Activated T-helper 2 cell treated with anti-CD3 and anti-CD28 coated beads, Interferon-gamma antibody, Interleukin-2, Interleukin-4, amounts not matched to agents 10 μg/mL and 5 μg/mL and 100 μg/mL, durations not matched to agents 14 hours and 24 hours and 36 hours (primary cell): Measurements from ENCODE around the gene TMEM183A. TPM values are rescaled to one million over a fixed set of nuclear protein-coding genes. Genes with fewer than 3 reads are reported as not detected.

Experiments used
- DNase-seq: peaks from one replicate; pipeline ENCODE4 v3.0.0; 2021; ENCODE audit warnings: low spot score
- H3K27ac Mint-ChIP-seq: one replicate; pipeline ENCODE4 v1.8.0; 2021; ENCODE audit warnings: mixed read lengths
- H3K27me3 Mint-ChIP-seq: one replicate; pipeline ENCODE4 v1.8.0; 2021; ENCODE audit warnings: low read depth, mixed read lengths
- H3K36me3 Mint-ChIP-seq: one replicate; pipeline ENCODE4 v1.8.0; 2021; ENCODE audit warnings: low read depth, mixed read lengths
- H3K4me1 Mint-ChIP-seq: one replicate; pipeline ENCODE4 v1.8.0; 2021; ENCODE audit warnings: low read depth, mixed read lengths
- H3K4me3 Mint-ChIP-seq: one replicate; pipeline ENCODE4 v1.8.0; 2021; ENCODE audit warnings: low read depth, mild to moderate bottlenecking, moderate library complexity, mixed read lengths
- H3K9me3 Mint-ChIP-seq: one replicate; pipeline ENCODE4 v1.8.0; 2021; ENCODE audit warnings: mixed read lengths
- intact Hi-C: fragments of 100-400 bp; cut with micrococcal nuclease; formaldehyde crosslinking; loops from one replicate; pipeline ENCODE4 v1.15.1; 2023
- total RNA-seq: library from RNA; stranded (reverse); gene quantifications from 2 replicates; pipeline ENCODE4 v1.2.3, GENCODE V29; 2022

TMEM183A gene
- total RNA-seq, 1 donor from 2014 or later, result 75.8 TPM

DNA sequence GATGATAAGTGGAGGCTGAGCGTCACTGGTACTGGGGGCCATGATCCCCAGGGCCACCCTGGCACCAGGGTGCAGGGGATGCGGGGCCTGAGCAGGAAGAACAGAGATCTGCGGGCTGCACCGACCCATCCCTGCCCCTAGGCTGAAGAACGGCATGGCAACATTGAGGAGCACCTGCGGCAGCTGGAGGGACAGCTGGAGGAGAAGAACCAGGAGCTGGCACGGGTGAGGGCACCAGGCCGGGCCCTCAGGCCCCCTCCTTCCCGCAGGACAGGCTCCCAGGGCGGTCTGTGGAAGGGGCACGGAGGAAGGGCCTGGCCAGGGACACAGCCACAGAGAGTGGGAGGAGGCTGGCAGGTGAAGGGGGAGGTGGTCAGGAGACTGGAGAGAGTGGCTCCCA is 40.9 kb downstream of the TMEM183A start:
- H3K4me1 Mint-ChIP-seq, result peaks cover 2% of the 10 kb centered on the region
- intact Hi-C loops, result no loop called here

DNA sequence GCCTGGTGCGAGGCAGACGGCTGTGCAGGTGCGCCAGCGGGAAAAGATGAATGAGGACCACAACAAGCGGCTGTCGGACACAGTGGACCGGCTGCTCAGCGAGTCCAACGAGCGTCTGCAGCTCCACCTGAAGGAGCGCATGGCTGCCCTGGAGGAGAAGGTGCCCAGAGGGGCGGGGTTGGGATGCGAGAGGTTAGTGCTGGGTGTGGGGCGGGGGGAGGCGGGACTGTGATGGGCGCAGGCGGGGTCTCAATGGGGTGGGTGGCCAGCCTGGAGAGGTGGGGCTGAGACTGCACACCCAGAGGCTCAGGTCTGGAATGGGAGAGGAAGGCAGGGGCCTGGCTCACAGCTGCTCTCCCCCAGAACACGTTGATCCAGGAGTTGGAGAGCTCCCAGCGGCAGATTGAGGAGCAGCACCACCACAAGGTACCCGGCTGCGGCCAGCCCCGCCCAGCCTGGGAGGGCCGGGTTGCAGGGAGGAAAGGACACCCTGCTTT is 41.4 kb downstream of the TMEM183A start:
- Mint-ChIP-seq H3K27me3 (no peaks in the 10 kb centered on the region), H3K9me3 (no peaks in the 10 kb centered on the region), H3K27ac (no peak overlapping the region), H3K4me3 (no peak overlapping the region), H3K4me1 (peaks cover 2% of the 10 kb centered on the region), H3K36me3 (peaks cover 4% of the 10 kb centered on the region)
- no peak for DNase-seq
- intact Hi-C loops, result no loop called here

More for the DNA sequence above, 40.9 kb downstream of the TMEM183A start:
- no peak overlapping the region for H3K27ac Mint-ChIP-seq
- no peaks in the 10 kb centered on the region for H3K27me3 Mint-ChIP-seq
- no peaks in the 10 kb centered on the region for H3K9me3 Mint-ChIP-seq
- DNase-seq, result no peak
- H3K36me3 Mint-ChIP-seq, result peaks cover 8% of the 10 kb centered on the region
- no peak overlapping the region for H3K4me3 Mint-ChIP-seq

DNA sequence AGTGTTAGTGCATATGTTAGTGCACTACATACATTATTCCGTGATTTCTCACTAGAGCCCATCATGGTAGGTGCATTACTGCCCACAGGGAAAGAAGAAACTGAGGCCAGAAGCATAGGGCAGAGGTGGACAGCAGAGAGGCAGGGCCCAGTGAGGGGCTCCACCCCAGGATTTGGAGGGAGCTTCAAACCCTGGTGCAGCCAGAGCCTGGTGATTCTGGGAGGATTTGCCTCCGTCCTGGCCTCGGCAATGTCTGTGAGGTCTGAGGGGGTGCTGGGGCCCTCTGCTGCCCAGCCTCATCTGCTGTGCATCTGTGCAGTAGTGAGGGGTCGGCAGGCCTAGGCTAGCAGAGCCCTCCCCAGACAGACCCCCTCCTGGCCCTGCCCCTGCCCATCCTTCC is 41.9 kb downstream of the TMEM183A start:
- no peaks in the 10 kb centered on the region for H3K9me3 Mint-ChIP-seq
- intact Hi-C loops, result no loop called here
- no peaks in the 10 kb centered on the region for H3K27me3 Mint-ChIP-seq
- no peak for DNase-seq
- peaks cover 2% of the 10 kb centered on the region for H3K4me1 Mint-ChIP-seq
- H3K36me3 Mint-ChIP-seq, result peaks cover 4% of the 10 kb centered on the region
- H3K4me3 Mint-ChIP-seq, result no peak overlapping the region
- H3K27ac Mint-ChIP-seq, result no peak overlapping the region

DNA sequence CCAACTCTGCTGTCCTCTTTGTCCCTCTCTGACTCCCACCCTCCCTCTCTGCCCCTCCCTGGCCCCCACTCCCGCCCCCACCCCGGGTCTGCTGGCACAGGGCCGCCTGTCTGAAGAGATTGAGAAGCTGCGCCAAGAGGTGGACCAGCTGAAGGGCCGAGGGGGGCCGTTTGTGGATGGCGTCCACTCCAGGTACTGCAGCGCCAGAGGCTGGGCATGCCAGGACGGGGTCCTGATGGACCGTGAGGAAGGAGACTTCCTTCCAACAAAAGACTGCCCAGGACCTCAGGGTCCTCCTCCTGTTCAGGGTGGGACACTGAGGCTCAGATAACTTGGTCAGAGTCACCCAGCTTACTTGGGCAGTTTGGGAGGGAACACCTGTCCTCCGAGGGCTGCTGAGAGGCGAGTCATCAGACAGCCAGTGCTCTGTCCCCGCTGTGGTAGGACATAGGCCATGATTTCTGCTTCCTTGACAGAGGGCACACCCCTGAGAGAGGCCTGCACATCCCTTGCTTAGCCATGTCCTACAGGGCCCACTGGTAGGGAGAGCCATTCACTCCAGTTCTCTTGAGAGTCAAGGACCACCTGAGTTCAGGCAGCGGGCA is 42.5 kb downstream of the TMEM183A start:
- H3K4me3 Mint-ChIP-seq, result no peak overlapping the region
- H3K36me3 Mint-ChIP-seq, result peaks cover 4% of the 10 kb centered on the region
- no peaks in the 10 kb centered on the region for H3K27me3 Mint-ChIP-seq
- no peak for DNase-seq
- no peak overlapping the region for H3K27ac Mint-ChIP-seq
- intact Hi-C loops, result no loop called here
- peaks cover 2% of the 10 kb centered on the region for H3K4me1 Mint-ChIP-seq
- H3K9me3 Mint-ChIP-seq, result no peaks in the 10 kb centered on the region

DNA sequence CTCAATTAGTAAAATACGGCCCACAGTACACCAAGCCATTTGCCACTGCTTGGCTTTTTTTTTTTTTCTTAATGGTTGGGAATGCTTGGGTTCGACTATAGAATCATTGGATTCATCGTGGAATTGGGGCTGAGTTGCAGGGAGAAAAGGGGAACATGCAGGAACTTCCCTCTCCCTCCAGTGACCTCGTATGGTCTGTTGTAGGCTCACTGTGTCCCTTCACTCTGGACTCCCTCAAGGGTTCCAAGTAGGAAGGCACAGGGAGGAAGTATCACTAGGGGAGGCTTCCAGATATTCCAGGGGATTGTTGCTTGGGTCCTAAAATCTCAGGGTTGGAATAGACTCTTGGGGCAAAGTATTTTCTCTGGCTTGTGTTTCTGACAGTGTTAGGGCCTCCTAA is 43.7 kb downstream of the TMEM183A start:
- H3K4me3 Mint-ChIP-seq, result no peak overlapping the region
- no peak for DNase-seq
- H3K27ac Mint-ChIP-seq, result no peak overlapping the region
- H3K9me3 Mint-ChIP-seq, result no peaks in the 10 kb centered on the region
- peaks cover 4% of the 10 kb centered on the region for H3K36me3 Mint-ChIP-seq
- H3K4me1 Mint-ChIP-seq, result peaks cover 2% of the 10 kb centered on the region
- no peaks in the 10 kb centered on the region for H3K27me3 Mint-ChIP-seq
- intact Hi-C loops, result no loop called here

- no peak overlapping the region for H3K4me3 Mint-ChIP-seq
- intact Hi-C loops, result no loop called here
- DNase-seq, result no peak
- no peaks in the 10 kb centered on the region for H3K27me3 Mint-ChIP-seq
- no peaks in the 10 kb centered on the region for H3K9me3 Mint-ChIP-seq
- H3K27ac Mint-ChIP-seq, result no peak overlapping the region
- H3K36me3 Mint-ChIP-seq, result peaks cover 9% of the 10 kb centered on the region
- peaks cover 2% of the 10 kb centered on the region for H3K4me1 Mint-ChIP-seq
Measured at GRCh38 chr1:203051841-203052324, 44.7 kb downstream of the TMEM183A start.

DNA sequence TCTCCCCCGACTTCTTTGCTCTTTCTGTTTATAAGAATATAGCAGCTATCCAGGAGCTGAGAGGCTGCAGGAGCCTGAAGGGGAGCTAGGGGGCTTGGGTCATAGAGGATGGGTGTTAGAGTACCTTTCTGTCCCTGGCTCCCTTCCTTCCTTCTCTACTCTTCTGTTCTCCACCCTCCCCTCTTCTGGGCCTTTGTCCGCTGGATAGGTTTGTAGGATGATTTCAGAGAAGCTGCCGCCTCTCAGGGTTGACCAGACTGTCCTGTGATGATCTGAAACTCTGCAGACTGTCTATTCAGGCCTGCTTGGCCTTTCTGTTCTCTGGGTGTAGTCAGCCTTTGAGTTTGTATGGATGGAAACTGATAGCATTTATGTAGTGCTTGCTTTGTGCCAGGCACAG is 45.4 kb downstream of the TMEM183A start:
- intact Hi-C loops, result no loop called here
- Mint-ChIP-seq H3K36me3 (peaks cover 9% of the 10 kb centered on the region), H3K4me3 (no peak overlapping the region), H3K4me1 (no peaks in the 10 kb centered on the region), H3K9me3 (no peaks in the 10 kb centered on the region), H3K27ac (no peak overlapping the region), H3K27me3 (no peaks in the 10 kb centered on the region)
- DNase-seq, result no peak

DNA sequence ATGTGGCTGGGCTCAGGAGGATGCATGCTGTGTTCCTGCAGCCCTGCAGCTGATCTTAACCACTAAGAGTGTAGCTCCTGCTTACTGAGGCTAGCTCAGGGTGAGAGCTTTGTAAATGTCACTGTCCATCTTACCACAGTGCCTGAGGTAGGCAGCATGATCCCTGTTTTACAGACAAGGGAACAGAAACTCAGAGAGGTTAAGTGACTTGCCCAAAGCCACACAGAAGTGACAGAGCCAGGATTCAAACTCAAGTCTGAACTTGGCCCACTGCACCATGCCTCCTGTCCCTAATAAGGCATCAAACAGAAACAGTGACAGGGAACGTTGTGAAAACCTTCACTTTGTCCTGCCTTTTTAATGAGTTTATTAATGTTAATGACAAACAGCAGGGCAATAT is 47.0 kb downstream of the TMEM183A start:
- Mint-ChIP-seq H3K4me1 (no peaks in the 10 kb centered on the region), H3K27me3 (no peaks in the 10 kb centered on the region), H3K4me3 (no peak overlapping the region), H3K27ac (no peak overlapping the region), H3K9me3 (no peaks in the 10 kb centered on the region), H3K36me3 (peaks cover 9% of the 10 kb centered on the region)
- intact Hi-C loops, result no loop called here
- no peak for DNase-seq

DNA sequence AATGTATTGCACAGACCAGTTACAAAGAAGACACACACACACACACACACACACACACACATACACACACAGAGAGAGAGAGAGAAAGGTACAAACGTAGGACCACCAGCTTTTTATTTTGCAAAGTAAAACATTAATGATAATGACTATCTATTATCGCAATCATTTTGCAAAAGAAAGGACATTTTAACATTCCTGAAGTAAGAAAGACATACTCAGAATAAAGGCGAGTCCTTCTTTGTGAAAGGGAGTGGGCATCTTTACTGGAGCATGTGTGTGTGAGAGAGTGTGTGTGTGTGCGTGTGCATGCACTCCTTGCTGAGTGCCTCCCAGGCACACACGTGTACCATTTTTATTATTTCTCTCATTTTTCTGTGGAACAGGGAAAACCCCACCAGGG is 47.5 kb downstream of the TMEM183A start:
- intact Hi-C loops, result no loop called here
- DNase-seq, result no peak
- no peaks in the 10 kb centered on the region for H3K27me3 Mint-ChIP-seq
- H3K4me3 Mint-ChIP-seq, result no peak overlapping the region
- peaks cover 10% of the 10 kb centered on the region for H3K36me3 Mint-ChIP-seq
- no peaks in the 10 kb centered on the region for H3K4me1 Mint-ChIP-seq
- H3K27ac Mint-ChIP-seq, result no peak overlapping the region
- H3K9me3 Mint-ChIP-seq, result no peaks in the 10 kb centered on the region

GRCh38 chr1:203055161-203055799 is 48.1 kb downstream of the TMEM183A start:
- Mint-ChIP-seq H3K27me3 (no peaks in the 10 kb centered on the region), H3K36me3 (peaks cover 15% of the 10 kb centered on the region), H3K9me3 (no peaks in the 10 kb centered on the region), H3K4me1 (no peaks in the 10 kb centered on the region), H3K4me3 (no peak overlapping the region), H3K27ac (no peak overlapping the region)
- intact Hi-C loops, result no loop called here
- no peak for DNase-seq

DNA sequence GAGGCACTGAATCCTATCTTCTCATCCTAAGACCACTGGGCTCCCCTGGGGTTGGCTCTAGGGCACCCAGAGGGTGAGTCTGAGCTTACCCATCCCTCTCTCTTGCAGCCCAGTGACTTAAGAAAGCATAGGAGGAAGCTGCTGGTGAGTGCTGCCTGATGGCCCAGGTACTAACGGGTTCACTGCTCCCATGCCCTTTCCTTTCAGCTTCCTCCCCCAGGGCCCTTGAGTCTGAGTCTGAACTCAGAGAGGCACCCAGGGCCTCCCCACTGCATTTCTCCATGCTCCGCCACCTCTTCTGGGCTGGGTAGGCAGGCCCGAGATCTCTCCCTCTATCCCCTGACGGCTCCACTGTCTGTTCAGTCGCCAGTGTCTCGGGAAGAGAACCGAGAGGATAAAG is 48.8 kb downstream of the TMEM183A start:
- Mint-ChIP-seq H3K36me3 (peaks cover 15% of the 10 kb centered on the region), H3K27ac (no peak overlapping the region), H3K27me3 (no peaks in the 10 kb centered on the region), H3K9me3 (no peaks in the 10 kb centered on the region), H3K4me3 (no peak overlapping the region), H3K4me1 (no peaks in the 10 kb centered on the region)
- DNase-seq, result no peak
- intact Hi-C loops, result no loop called here

- no peak overlapping the region for H3K27ac Mint-ChIP-seq
- H3K27me3 Mint-ChIP-seq, result no peaks in the 10 kb centered on the region
- no peaks in the 10 kb centered on the region for H3K4me1 Mint-ChIP-seq
- intact Hi-C loops, result no loop called here
- no peaks in the 10 kb centered on the region for H3K9me3 Mint-ChIP-seq
- H3K4me3 Mint-ChIP-seq, result no peak overlapping the region
- no peak for DNase-seq
- peaks cover 15% of the 10 kb centered on the region for H3K36me3 Mint-ChIP-seq
Measured at GRCh38 chr1:203056516-203056915, 49.3 kb downstream of the TMEM183A start.

DNA sequence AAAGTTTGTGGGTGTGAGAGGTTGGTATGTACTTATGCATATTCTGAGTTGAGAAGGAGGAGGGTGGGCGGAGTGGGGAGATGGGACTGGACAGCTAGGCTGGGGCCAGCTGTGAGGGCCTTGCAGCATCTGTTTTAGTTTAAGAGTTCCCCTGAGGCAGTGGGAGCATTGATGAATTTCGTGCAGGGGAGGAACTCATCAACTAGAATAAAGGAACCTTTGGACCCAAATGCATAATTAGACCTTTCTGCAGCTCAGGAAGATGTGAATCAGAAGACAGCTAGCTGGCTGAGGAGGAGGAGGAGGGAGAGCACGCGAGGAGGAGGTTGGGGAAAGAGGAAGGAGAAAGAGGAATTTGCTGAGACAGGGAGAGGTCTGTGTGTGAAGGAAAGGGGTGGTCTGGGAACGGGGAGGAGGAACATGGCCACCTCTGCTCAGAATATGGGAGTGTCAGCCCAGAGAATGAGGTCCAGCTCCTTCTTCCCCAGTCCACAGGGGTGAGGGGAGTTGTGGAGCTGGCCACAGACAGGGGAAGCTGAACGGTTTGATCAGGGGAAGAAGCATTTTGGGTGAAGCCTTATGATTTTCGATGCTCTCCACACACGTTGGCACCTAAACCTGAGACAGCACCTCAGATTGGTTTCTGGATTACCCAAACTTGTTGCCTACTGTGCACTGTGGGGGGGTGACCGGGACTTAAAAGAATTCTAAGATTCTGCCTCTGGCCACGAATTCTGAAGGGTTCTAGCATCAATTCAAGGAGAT is 50.9 kb downstream of the TMEM183A start:
- peaks cover 15% of the 10 kb centered on the region for H3K36me3 Mint-ChIP-seq
- H3K27me3 Mint-ChIP-seq, result no peaks in the 10 kb centered on the region
- H3K4me1 Mint-ChIP-seq, result no peaks in the 10 kb centered on the region
- intact Hi-C loops, result no loop called here
- no peak for DNase-seq
- H3K4me3 Mint-ChIP-seq, result no peak overlapping the region
- peak overlapping the region; percentile 5 for H3K27ac Mint-ChIP-seq
- no peaks in the 10 kb centered on the region for H3K9me3 Mint-ChIP-seq
